Fibroblast of mammary gland (primary cell): ENCODE data around the gene SMYD3.

ENCODE experiments used
- DNase-seq: peaks from one replicate; pipeline ENCODE4 v3.0.0-alpha.2; 2010; ENCODE audit warnings: low read depth
- H3K4me3 ChIP-seq: 2 replicates; pipeline ENCODE4 v1.5.1; 2011; ENCODE audit warnings: low read depth, mild to moderate bottlenecking, low read length, moderate library complexity; ENCODE audit not compliant: control insufficient read depth
- CTCF ChIP-seq: conservative IDR thresholded peaks from 2 replicates; pipeline ENCODE4 v1.5.1; 2011; ENCODE audit warnings: low read depth, low read length, inconsistent platforms; ENCODE audit not compliant: control insufficient read depth, insufficient read depth

The SMYD3 gene

DNA sequence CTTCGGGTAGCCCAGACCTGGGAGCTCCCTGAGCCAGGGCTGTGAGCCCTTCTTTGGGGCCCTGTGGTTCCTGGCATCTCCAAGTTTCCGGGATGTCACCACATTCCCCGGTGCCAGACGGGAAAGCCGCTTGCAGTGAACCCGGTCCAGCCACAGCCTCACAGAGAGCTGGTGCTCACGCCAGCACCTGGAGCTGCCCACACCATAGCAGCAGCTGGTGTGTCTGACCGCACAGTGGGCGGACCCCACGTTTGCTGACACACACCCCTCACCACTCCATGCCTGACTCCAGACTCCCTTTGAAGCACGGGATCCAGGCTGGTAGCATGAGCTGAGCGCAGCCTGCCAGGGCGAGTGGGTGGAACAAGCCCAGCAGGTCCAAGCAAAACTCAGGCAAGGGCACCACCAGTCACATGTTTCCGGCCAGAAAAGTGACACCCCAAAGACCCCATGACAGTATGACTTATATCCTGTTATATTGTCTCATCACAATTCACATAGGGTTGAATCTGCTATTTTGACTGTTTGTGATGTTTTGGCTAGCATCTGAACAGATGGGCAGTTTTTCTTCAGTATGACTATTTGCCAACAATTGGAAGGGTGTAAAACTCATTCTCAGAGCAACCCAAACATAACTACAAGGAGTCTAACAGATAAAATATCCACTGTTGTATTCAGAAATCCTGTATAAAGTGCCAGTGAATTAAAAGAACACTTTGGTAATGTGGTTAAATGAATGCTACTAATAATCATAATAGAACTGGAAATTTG lies 285.4 kb downstream of the SMYD3 start:
- H3K4me3 ChIP-seq = no peak overlapping the region
- TF ChIP-seq CTCF = no peak
- DNase-seq = no peak

GRCh38 chr1:246220495-246221065 lies 286.5 kb downstream of the SMYD3 start:
- TF ChIP-seq CTCF = no peak
- H3K4me3 ChIP-seq = no peak overlapping the region
- DNase-seq = no peak

DNA sequence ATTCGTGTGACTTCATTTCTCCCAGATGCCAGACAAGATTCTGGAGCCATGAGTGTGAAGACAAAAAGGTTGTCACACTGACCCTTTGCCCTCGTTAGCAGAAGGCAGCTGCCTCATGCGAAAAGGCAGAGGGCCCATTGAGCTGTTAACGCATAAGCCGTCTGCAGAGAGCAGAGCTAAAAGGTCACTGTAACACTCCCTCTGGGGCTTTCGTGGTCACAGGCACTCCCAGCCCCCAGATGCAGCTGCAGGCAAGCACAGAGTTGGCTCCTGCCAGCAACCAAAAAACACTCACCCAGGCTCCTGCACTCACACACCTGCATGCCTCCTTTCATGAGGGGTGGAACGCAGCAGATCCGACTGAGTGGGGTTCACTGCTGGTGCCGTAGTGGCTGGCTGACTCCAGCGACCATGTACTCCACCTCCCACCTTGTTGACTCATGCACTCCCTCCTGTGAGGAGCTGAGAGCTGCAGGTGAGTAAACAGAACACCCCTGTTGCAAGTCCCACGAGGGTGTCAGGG lies 287.5 kb downstream of the SMYD3 start:
- no peak for TF ChIP-seq CTCF
- H3K4me3 ChIP-seq = no peak overlapping the region
- DNase-seq = peak; percentile 40

DNA sequence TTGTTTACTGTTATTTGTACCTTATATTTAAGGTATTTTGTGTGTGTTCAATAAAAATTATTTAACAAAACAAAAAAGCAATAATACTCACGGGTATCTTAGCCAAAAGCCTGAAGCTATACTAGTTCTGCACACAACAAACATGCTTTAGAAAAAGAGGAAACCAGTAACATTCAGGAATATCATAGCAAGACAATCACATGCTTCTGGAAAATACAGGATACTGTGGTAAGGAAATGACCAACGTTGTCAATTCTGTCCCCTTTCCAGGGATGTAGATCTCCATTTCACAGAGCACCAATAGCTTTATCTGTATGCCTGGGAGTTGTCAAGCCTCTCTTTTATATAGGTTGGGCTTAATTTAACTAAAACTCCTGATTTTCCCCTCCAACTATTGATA lies 288.4 kb downstream of the SMYD3 start:
- H3K4me3 ChIP-seq = no peak overlapping the region
- TF ChIP-seq CTCF = no peak
- DNase-seq = no peak

GRCh38 chr1:246216906-246217305 lies 290.2 kb downstream of the SMYD3 start:
- no peak for TF ChIP-seq CTCF
- H3K4me3 ChIP-seq = no peak overlapping the region

DNA sequence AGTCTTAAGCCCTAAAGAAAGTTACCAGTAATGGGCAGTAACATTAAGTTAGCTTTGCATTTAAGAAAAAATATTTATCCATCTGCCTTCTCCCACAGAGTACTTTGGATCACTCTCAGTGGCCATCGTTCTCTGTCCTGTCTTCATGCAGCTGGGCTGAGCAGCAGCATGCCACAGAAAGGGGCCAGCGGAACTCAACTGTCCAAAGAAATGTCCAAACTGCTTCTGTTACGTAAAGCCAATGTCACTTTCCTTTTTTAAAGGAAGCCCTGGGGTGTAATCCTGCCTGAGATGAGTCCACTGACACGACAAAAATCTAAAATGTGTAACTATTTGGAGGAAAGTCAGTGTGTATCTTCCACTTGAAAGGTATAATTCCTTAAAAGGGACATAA lies 291.6 kb downstream of the SMYD3 start:
- H3K4me3 ChIP-seq = no peak overlapping the region
- DNase-seq = no peak
- no peak for TF ChIP-seq CTCF

More at GRCh38 chr1:246216906-246217305, 290.2 kb downstream of the SMYD3 start:
- DNase-seq = no peak
